ENCODE results near the gene RHOT2.

RHOT2 gene

GRCh38 chr16:719815-720446 lies 52.0 kb downstream of the RHOT2 start:
- peak; percentile 35; the same call in 1 of the 2 replicates for TF ChIP-seq CTCF (IDR thresholded peaks at IDR 0.05)

DNA sequence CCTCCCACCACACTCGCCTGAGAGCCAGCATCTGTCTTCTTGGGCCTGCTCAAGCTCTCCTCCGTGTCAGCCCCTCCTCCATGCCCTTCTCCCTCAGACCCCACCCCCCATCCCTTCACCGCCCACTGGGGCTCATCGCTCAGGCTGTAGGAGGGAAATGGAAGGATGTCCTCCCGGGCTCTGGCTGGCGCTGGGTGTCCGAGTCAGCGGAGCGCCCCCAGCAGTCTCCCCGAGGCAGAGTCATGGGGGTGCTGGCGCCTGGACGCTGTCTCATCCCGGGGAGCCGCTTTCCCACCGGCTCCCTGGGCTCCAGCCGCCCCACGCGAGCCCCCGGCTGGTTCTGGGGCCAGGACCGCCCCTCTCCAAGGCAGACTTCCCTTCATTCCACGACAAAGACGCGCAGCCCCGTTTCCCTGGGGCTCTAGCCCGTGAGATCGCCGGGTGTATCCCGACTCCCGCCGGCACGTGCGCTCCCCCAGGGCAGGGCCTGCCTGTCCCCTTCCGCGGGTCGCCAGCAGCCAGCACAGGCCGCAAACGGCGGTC lies 52.6 kb downstream of the RHOT2 start:
- no peak for TF ChIP-seq CTCF (IDR thresholded peaks at IDR 0.05)

DNA sequence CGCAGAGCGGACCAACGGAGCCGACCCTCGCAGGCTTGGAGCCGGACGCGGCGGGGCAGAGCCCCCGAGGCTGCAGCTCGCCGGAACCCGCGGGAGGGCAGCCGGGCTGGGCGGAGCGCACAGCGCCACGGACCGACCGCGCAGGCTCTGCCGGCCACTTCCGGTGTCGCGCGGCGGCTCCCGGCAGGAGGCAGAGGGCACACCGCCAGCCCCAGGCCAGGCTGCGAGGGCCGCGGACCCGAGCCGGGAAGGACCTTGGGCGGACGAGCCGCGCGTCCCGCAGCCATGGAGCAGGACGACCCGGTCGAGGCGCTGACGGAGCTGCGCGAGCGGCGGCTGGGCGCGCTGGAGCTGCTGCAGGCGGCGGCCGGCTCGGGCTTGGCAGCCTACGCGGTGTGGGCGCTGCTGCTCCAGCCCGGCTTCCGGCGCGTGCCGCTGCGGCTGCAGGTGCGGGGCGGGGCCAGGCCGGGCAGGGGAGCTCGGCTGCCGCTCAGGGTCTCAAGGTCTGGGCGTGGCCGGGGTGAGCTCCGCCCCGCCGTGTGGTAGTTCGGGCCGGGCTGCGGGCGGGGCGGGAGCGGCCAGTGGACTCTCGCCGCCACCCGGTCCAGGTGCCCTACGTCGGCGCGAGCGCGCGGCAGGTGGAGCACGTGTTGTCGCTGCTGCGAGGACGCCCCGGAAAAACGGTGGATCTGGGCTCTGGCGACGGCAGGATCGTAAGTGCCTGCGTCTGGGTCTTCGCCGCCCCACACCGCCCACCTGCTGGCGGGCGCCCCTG lies 53.2 kb downstream of the RHOT2 start, which contains the start of gene ANTKMT:
Gene ANTKMT (plus strand): TSS at position 157 of the 775 bp plus-strand sequence. CDS start 129 bp downstream, at position 286.
- TF ChIP-seq CTCF (IDR thresholded peaks at IDR 0.05), result no peak

GRCh38 chr16:721765-722540 lies 54.0 kb downstream of the RHOT2 start:
- no peak for TF ChIP-seq CTCF (IDR thresholded peaks at IDR 0.05)

DNA sequence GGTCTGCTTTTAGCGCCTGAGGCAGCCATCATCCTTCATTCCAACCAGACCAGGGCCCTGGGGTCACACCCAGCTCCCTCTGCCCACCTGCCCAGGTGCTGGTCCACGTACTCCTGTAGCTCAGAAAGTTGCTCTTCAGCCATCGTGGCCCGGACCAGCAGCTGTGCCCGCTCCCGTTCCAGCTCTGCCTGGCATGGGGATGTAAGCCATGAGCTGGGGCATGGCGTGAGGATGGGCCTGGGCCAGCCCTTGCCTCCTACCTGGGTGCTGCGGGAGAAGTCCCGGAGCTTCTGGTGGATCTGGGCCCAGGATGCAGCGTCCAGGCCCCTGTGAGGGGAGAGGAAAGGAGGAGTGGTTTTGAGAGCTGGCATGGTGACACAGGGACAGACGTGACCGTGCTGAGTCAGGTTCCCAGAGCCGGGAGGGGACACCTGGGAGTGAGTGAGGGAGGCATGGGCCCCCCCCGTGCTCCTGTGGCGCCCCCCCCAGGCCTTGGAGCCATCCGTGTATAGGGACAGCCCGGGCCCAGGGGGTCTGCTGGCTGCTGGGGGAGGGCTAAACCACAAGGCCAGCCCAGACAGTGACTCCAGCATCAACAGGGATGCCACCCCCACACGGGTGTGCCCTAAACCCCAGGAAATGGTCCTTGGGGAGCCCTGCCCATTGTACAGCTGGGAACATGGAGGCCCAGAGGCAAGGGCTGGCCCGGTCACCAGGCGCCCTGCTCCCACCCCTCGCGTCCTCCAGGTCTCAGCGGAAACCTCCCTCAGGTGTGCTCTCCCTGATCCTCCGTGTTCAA lies 55.1 kb downstream of the RHOT2 start:
- TF ChIP-seq CTCF (IDR thresholded peaks at IDR 0.05), result no peak

DNA sequence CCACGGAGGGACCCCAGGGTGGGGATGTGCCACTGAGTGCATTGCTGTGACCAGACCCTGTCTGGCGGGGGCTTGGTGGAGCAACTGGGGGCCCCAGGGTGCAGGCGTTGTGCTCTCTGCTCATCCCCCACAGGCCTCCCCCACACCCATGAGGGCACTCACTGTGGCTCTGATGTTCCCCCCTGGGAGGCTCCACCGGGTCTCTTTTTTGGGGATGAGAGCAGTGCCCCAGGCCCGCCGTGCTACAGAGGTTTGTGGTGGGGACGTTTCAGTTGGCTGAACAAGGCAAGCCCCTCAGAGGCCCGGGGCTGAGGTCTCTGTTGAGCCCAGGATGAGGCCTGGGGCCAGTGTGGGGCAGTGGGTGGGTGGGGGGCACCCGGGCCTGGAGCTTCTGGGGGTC lies 55.8 kb downstream of the RHOT2 start:
- no peak for TF ChIP-seq CTCF (IDR thresholded peaks at IDR 0.05)
